Karpas-422 (cell line): ENCODE data around the gene HUS1. TPM values are rescaled to one million over a fixed set of nuclear protein-coding genes. Genes with fewer than 3 reads are reported as not detected.

ENCODE experiments used
- DNase-seq: peaks from one replicate; pipeline ENCODE4 v3.0.0-alpha.2; 2015
- H2AFZ ChIP-seq: fragments of 200-600 bp; sonication (generic); 2 replicates; pipeline ENCODE4 v1.6.1; 2014; ENCODE audit warnings: antibody characterized with exemption, low read length, mixed read lengths
- H3K27ac ChIP-seq: fragments of 200-600 bp; sonication (generic); 2 replicates; pipeline ENCODE4 v1.5.1; 2014; ENCODE audit warnings: mild to moderate bottlenecking, low read length, moderate library complexity
- H3K27me3 ChIP-seq: fragments of 200-600 bp; sonication (generic); 2 replicates; pipeline ENCODE4 v1.6.1; 2014; ENCODE audit warnings: low read length, mixed read lengths
- H3K36me3 ChIP-seq: fragments of 200-600 bp; sonication (generic); 2 replicates; pipeline ENCODE4 v1.6.1; 2014; ENCODE audit warnings: low read length, mixed read lengths; ENCODE audit not compliant: insufficient read depth
- H3K4me1 ChIP-seq: fragments of 200-600 bp; sonication (generic); 2 replicates; pipeline ENCODE4 v1.6.1; 2014; ENCODE audit warnings: mild to moderate bottlenecking, low read length, mixed read lengths
- H3K4me2 ChIP-seq: fragments of 200-600 bp; sonication (generic); 2 replicates; pipeline ENCODE4 v1.6.1; 2014; ENCODE audit warnings: low read length, low read depth, mild to moderate bottlenecking; ENCODE audit not compliant: poor library complexity, severe bottlenecking
- H3K4me3 ChIP-seq: fragments of 200-600 bp; sonication (generic); 2 replicates; pipeline ENCODE4 v1.5.1; 2014; ENCODE audit warnings: mild to moderate bottlenecking, antibody characterized with exemption, low read length, mixed read lengths
- H3K79me2 ChIP-seq: fragments of 200-600 bp; sonication (generic); 2 replicates; pipeline ENCODE4 v1.6.1; 2014; ENCODE audit warnings: mild to moderate bottlenecking, low read length, mixed read lengths
- H3K9ac ChIP-seq: fragments of 200-600 bp; sonication (generic); 2 replicates; pipeline ENCODE4 v1.6.0; 2014; ENCODE audit warnings: low read length
- H3K9me2 ChIP-seq: fragments of 200-600 bp; sonication (generic), shearing (Covaris generic); replicated peaks from 2 replicates; pipeline ENCODE4 v1.6.0; 2014; ENCODE audit warnings: mild to moderate bottlenecking, low read length, moderate library complexity; ENCODE audit not compliant: insufficient read depth
- H3K9me3 ChIP-seq: fragments of 300-700, 200-600 bp; sonication (generic); 2 replicates; pipeline ENCODE4 v1.6.1; 2014; ENCODE audit warnings: low read length, mixed read lengths
- H4K20me1 ChIP-seq: fragments of 200-600 bp; sonication (generic); 2 replicates; pipeline ENCODE4 v1.6.1; 2014; ENCODE audit warnings: mild to moderate bottlenecking, antibody characterized with exemption, low read length, low read depth; ENCODE audit not compliant: insufficient read depth
- total RNA-seq: library from RNA; depleted of rRNA; stranded (reverse); fragments of >200 nt; shearing (Covaris generic); gene quantifications from 2 replicates; pipeline ENCODE4 v1.2.3, GENCODE V29; 2014; ENCODE audit warnings: low replicate concordance

The HUS1 gene
- total RNA-seq, 1 experiment from 2014 or later: 19.6 TPM

DNA sequence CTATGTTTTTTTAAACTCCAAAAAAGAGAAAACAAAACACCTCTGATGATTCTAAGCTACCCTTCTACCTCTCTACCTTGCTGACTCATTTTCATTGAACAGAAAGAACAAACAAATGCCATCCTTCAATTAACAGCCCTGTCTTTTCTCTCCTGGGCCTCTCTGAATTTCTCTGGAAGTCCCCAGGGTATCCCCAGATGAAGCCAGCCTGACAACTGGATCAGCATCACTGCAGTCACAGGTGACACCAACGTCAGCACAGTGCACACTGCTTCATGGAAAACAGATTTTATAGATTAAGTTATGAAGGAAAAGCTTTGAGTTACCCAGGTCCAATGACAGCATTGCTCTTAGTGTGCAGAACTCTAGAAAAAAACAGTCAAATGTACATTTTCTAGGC lies 5.7 kb downstream of the HUS1 start:
- H3K79me2 ChIP-seq: peaks cover 14% of the 10 kb centered on the region
- DNase-seq: no peak
- peaks cover 31% of the 10 kb centered on the region for H3K36me3 ChIP-seq
- no peak overlapping the region for H3K4me2 ChIP-seq
- H3K9me3 ChIP-seq: no peaks in the 10 kb centered on the region
- no peak overlapping the region for H3K9ac ChIP-seq
- peaks cover 19% of the 10 kb centered on the region for H3K4me1 ChIP-seq
- no peak overlapping the region for H2AFZ ChIP-seq
- H3K9me2 ChIP-seq: no peaks in the 10 kb centered on the region
- no peak overlapping the region for H3K27ac ChIP-seq
- H3K4me3 ChIP-seq: no peak overlapping the region
- no peaks in the 10 kb centered on the region for H4K20me1 ChIP-seq
- no peaks in the 10 kb centered on the region for H3K27me3 ChIP-seq

DNA sequence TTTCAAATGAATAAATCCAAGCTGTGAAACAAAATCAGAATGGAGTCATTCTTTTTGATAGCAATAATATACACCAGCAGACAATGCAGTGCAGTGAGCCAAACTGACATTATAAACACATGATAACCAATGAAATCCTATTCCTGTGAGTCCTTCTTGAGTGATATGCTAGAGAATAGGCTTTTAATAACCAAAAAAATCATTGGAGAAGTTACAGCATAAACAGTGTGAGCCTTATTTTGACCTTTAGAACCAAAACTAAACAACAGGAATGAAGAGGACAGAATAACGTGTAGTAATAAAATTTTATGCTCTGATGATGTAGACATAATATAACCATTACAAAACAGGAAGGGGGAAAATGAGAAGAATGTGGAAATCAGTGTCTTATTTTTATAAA lies 8.7 kb downstream of the HUS1 start:
- Histone ChIP-seq H3K4me2 (no peak overlapping the region), H3K4me1 (peaks cover 8% of the 10 kb centered on the region), H3K9ac (no peak overlapping the region)

DNA sequence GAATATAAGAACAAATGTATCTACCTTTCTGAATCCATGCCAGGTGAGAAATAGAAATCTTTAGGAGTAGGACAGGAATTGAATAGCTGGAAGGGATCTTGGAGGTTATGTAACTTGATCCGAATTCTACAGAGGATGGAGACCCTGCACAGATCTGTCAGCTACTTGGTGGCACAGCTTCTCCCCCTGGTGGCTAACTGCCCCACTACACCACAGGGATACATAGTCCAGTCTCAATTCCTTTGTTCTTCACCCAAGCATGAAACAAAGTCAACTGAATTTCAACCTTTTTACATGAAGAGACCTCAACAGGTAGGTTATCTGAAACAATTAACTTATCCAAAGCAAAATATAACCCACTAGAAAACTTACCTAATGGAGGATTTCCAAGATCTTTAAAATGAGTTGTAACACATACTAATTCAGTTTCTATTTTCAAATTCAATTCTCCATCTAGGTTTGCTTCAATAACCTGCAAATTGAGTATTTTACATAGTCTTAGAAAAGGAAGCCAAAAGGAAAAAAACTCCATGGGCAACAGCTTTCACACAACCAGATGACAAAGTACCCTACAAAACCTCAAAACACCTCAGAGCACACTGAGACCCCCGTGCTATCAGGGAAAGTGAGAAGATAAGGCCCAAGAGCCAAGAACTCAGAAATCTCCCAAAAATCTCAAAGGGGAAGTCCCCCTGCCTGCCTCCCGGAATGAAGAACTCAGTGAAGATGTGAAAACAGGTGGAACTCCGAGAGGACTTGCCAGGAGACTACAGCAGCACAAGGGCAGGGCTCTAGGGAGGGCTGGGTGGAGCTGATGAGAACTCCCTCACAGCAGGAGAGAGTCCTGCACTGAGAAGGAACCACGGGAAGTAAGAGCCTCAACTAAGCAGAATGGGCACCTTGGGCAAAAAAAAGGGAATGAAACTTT lies 10.3 kb downstream of the HUS1 start:
- Histone ChIP-seq H3K9me2 (no peaks in the 10 kb centered on the region), H2AFZ (no peak overlapping the region), H3K27ac (no peak overlapping the region; the same call in 1 of the 2 replicates), H3K4me2 (no peak overlapping the region), H3K9me3 (no peaks in the 10 kb centered on the region), H3K4me1 (peaks cover 8% of the 10 kb centered on the region), H3K79me2 (no peaks in the 10 kb centered on the region; the same call in 1 of the 2 replicates), H3K9ac (no peak overlapping the region), H4K20me1 (no peaks in the 10 kb centered on the region), H3K4me3 (no peak overlapping the region), H3K27me3 (no peaks in the 10 kb centered on the region), H3K36me3 (peaks cover 38% of the 10 kb centered on the region; the same call in 1 of the 2 replicates)
- DNase-seq: peak; percentile 88

More for the DNA sequence above, 8.7 kb downstream of the HUS1 start:
- Histone ChIP-seq H3K9me2 (no peaks in the 10 kb centered on the region), H3K36me3 (peaks cover 30% of the 10 kb centered on the region; the same call in 1 of the 2 replicates), H3K9me3 (no peaks in the 10 kb centered on the region), H3K79me2 (no peaks in the 10 kb centered on the region; the same call in 1 of the 2 replicates), H3K27me3 (no peaks in the 10 kb centered on the region), H4K20me1 (no peaks in the 10 kb centered on the region), H3K4me3 (no peak overlapping the region), H2AFZ (no peak overlapping the region), H3K27ac (no peak overlapping the region)
- DNase-seq: no peak

DNA sequence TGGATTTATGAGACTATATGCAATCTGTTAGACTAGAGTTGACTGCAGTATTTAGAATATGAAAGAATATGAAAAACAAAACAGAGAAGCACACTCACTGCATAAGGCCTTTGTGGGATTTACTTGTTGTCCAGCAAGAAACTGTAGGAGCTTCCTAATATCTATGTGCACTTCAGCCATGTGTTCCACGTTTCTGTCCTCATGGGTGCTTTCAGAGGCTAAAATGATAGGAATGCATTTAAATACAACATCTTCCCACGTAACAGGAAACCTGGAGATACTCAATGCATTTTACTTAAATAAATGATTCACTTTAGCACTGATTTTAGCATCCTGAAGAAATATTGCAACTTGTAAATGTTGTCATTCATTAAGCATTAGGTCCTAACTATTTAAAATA lies 11.7 kb downstream of the HUS1 start:
- H3K4me1 ChIP-seq: peaks cover 8% of the 10 kb centered on the region
- no peak overlapping the region for H2AFZ ChIP-seq
- H3K27ac ChIP-seq: no peak overlapping the region
- no peak overlapping the region for H3K9ac ChIP-seq
- no peaks in the 10 kb centered on the region for H3K9me3 ChIP-seq
- no peaks in the 10 kb centered on the region for H3K27me3 ChIP-seq
- H3K4me3 ChIP-seq: no peak overlapping the region
- no peaks in the 10 kb centered on the region; the same call in 1 of the 2 replicates for H3K79me2 ChIP-seq
- H3K9me2 ChIP-seq: no peaks in the 10 kb centered on the region
- peaks cover 43% of the 10 kb centered on the region; the same call in 1 of the 2 replicates for H3K36me3 ChIP-seq
- no peaks in the 10 kb centered on the region for H4K20me1 ChIP-seq
- no peak overlapping the region for H3K4me2 ChIP-seq
- no peak for DNase-seq

DNA sequence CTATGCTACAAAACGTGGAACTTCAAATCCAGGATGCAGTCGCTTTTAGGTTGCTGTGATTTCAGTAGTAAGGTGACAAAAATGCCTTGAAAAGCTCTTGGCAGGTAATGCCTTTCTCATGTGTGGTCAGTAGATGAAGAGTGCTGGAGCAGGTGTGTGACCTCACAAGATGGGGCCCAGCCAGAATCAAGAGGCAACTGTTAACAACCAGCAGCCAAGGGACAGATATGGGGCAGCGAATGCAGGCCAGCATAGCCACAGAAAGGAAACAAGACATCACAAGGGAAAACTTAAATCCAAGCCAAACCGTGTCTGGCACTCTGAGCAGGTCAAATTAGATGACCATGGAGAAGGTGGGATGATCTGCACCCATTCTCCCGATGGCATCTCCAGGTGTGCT lies 12.3 kb downstream of the HUS1 start:
- no peaks in the 10 kb centered on the region; the same call in 1 of the 2 replicates for H3K79me2 ChIP-seq
- peaks cover 47% of the 10 kb centered on the region; the same call in 1 of the 2 replicates for H3K36me3 ChIP-seq
- H3K4me1 ChIP-seq: peaks cover 8% of the 10 kb centered on the region
- H3K9ac ChIP-seq: no peak overlapping the region
- H4K20me1 ChIP-seq: no peaks in the 10 kb centered on the region
- H3K4me3 ChIP-seq: no peak overlapping the region
- no peaks in the 10 kb centered on the region for H3K9me2 ChIP-seq
- H3K27me3 ChIP-seq: no peaks in the 10 kb centered on the region
- no peak for DNase-seq
- H2AFZ ChIP-seq: no peak overlapping the region
- H3K4me2 ChIP-seq: no peak overlapping the region
- H3K27ac ChIP-seq: no peak overlapping the region
- no peaks in the 10 kb centered on the region for H3K9me3 ChIP-seq

DNA sequence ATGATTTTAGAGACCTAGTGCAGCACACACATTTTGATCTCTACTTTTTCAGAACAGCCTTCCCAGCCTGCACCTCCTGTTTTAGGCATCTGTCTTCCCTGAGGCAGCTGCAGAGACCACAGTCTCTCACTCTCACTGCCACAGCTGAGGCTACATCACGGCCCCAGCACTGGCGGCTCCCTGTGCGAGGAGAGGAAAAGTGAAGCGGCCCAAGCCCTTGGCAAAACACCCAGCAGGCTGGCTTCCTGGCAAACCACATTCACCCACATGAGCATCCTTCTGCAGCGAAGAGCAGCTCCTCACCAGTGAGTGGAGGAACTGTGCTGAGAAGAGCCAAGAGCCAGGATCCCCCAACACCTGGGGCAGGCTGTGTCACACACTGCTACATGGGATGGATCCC lies 14.0 kb downstream of the HUS1 start:
- no peaks in the 10 kb centered on the region for H3K9me3 ChIP-seq
- H3K36me3 ChIP-seq: peaks cover 59% of the 10 kb centered on the region
- no peak overlapping the region for H3K4me3 ChIP-seq
- DNase-seq: no peak
- H3K27ac ChIP-seq: no peak overlapping the region
- H3K4me1 ChIP-seq: peaks cover 8% of the 10 kb centered on the region
- H3K27me3 ChIP-seq: no peaks in the 10 kb centered on the region
- no peaks in the 10 kb centered on the region for H3K9me2 ChIP-seq
- H3K79me2 ChIP-seq: no peaks in the 10 kb centered on the region; the same call in 1 of the 2 replicates
- no peaks in the 10 kb centered on the region for H4K20me1 ChIP-seq
- no peak overlapping the region for H2AFZ ChIP-seq
- no peak overlapping the region for H3K4me2 ChIP-seq
- H3K9ac ChIP-seq: no peak overlapping the region

DNA sequence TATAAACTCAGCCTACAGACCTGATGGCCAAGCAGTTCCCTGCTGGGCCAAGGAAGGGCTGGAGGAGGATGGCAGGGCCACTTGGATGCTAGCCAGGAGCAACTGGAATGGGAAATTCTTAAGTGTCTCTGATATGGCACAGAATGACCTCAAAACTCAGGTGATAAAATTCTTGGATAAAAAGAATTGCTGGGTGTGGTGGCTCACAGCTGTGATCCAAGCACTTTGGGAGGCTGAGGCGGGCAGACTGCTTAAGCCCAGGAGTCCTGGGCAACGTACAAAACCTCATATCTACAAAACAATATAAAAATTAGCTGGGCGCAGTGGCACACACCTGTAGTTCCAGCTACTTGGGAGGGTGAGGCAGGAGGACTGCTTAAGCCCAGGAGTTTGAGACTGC lies 17.2 kb downstream of the HUS1 start:
- Histone ChIP-seq H3K27ac (no peak overlapping the region), H3K79me2 (no peaks in the 10 kb centered on the region), H3K9me2 (no peaks in the 10 kb centered on the region), H3K9me3 (no peaks in the 10 kb centered on the region), H3K4me2 (no peak overlapping the region), H3K4me3 (no peak overlapping the region), H3K4me1 (no peaks in the 10 kb centered on the region), H3K9ac (no peak overlapping the region), H3K27me3 (no peaks in the 10 kb centered on the region), H4K20me1 (no peaks in the 10 kb centered on the region), H3K36me3 (peaks cover 45% of the 10 kb centered on the region), H2AFZ (no peak overlapping the region)
- DNase-seq: no peak

DNA sequence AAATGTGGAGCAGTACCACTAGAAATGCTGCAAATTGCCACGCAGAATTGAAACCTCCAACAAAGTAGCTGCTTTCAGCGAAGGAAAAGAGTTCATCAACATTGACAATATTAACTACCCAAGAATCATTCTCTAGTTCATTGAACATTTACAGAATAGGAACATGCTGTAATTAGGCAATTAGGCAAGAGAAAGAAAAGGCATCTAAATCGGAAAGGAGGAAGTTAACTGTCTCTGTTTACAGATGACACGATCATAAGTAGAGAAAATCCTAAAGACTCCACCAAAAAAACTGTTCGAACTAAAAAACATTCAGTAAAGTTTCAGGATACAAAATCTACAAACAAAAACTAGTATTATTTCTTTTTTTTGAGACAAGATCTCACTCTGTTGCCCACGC lies 22.3 kb downstream of the HUS1 start:
- DNase-seq: no peak
- Histone ChIP-seq H3K4me2 (no peak overlapping the region), H3K4me3 (no peak overlapping the region), H3K9me2 (no peaks in the 10 kb centered on the region), H3K79me2 (no peaks in the 10 kb centered on the region), H3K9me3 (no peaks in the 10 kb centered on the region), H3K36me3 (peaks cover 12% of the 10 kb centered on the region), H4K20me1 (no peaks in the 10 kb centered on the region), H3K27ac (no peak overlapping the region), H3K4me1 (no peaks in the 10 kb centered on the region; the same call in 1 of the 2 replicates), H3K9ac (no peak overlapping the region), H2AFZ (no peak overlapping the region), H3K27me3 (no peaks in the 10 kb centered on the region)
